GM18870 (cell line): ENCODE results near the gene MUC4.
"Not testable (repeated sequence)": the region's sequence is repeated elsewhere in the genome, so short reads cannot be mapped to it uniquely, and the experiment has no call there.

Experiments used
- ATAC-seq: cut with Tn5 transposase; IDR thresholded peaks from one replicate; pipeline ENCODE4 v1.9.1; 2021; ENCODE audit warnings: moderate library complexity; ENCODE audit not compliant: unreplicated experiment

The MUC4 gene

GRCh38 chr3:195739561-195740111 lies 72.1 kb downstream of the MUC4 start:
- no peak for ATAC-seq

DNA sequence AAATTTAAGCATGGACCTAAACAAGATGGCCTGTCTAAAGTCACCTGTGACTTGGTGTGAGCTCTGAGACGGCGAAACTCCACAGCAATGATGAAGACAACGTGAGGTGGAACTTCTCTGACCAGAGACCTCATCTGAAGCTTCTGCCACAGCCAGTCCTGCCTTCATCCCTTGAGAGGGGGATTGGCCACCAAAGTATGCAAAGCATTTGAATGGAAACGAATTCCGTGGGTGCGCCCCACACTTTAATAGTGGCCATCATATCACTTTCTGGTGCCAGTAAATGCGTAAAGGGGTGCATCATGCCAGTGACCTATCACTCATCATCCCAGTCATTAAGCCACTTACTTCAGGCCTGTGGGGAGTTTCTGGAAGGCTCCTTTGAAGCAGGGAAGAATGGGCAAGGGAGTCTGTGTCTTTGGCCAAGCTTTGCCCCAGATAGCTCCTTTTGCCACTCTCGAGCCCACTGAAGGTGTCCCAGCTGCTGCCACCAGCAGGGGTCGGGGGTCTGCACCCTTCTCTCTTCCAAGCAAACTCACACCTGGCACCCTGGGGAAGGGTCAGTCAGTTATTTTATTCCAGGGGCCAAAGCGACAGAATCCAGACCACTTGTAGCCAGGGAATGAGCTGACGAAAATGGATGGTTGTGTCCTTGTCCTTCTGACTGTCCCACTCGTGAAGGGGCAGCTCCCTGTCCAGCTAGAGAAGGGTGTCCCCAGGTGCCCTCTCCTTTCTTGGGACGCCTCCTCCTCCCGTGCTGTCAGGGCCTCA lies 73.3 kb downstream of the MUC4 start:
- no peak for ATAC-seq

- not testable (repeated sequence) for ATAC-seq
Measured at GRCh38 chr3:195737782-195738181, 73.9 kb downstream of the MUC4 start.

GRCh38 chr3:195736866-195737490 lies 74.8 kb downstream of the MUC4 start:
- ATAC-seq = no peak

- no peak for ATAC-seq
Measured at GRCh38 chr3:195735036-195735695, 76.6 kb downstream of the MUC4 start.

DNA sequence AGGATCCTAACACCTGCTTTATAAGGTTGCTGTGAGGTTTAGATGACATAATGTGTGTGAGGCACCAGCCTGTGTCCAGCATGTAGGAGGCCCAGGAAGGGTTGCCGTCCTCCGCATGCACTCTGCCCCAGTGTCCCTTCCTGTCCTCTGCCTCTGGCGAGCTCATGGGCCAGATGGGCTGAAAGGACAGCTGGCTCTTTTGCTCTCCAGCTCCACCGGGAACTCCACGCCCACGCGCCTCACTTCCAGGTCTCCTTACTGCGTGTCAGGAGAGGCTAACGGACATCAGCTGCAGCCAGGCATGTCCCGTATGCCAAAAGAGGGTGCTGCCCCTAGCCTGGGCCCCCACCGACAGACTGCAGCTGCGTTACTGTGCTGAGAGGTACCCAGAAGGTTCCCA lies 78.8 kb downstream of the MUC4 start:
- ATAC-seq = no peak

- ATAC-seq = no peak
Measured at GRCh38 chr3:195731356-195731905, 80.3 kb downstream of the MUC4 start.

DNA sequence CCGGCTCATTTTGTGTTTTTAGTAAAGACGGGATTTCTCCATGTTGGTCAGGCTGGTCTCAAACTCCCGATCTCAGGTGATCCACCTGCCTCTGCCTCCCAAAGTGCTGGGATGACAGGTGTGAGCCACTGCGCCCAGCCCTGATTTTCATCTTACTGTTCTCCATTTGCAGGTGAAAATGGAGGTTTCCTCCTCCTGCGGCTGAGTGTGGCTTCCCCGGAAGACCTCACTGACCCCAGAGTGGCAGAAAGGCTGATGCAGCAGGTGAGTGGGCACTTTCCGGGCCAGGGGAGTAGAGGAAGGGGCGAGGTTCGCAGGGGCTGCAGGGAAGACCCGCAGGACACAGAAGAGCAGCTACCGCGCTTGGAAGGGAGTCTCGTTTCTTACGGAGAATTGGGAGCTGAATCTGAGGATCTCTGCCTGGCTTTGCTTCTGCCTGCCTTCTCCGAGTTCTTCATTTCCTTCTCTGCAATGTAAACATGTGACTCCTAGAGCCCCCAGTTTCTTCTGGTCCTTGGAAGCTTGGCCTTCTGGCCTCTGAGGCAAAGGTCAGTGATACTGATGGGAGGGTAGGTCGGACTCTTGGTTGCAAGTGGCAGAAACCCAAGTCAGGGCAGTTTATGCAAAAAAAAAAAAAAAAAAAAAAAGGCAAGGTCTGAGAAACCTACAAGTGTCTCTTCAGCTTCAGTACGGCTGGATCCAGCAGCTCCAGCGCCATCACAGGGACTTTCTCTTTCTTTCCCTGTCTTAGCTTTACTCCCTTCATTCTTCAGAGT lies 82.1 kb downstream of the MUC4 start:
- no peak for ATAC-seq

GRCh38 chr3:195728789-195729188 lies 82.9 kb downstream of the MUC4 start:
- ATAC-seq = not testable (repeated sequence)

DNA sequence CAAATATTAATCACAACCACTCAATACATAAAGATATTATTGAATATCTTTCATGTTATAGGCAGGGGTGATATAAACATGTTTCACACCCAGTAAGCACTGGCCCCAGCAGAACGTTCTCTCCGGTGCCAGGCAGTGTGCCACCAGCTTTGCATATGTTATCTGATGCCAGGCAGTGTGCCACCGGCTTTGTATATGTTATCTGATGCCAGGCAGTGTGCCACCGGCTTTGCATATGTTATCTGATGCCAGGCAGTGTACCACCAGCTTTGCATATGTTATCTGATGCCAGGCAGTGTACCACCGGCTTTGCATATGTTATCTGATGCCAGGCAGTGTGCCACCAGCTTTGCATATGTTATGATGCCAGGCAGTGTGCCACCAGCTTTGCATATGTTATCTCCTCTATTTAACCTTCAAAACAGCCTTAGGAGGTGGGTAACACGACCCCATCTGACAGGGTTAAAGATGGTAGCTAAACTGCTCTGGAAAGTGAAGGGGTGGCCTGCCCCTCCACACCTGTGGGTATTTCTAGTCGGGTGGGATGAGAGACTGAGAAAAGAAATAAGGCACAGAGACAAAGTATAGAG lies 84.0 kb downstream of the MUC4 start:
- ATAC-seq = no peak

DNA sequence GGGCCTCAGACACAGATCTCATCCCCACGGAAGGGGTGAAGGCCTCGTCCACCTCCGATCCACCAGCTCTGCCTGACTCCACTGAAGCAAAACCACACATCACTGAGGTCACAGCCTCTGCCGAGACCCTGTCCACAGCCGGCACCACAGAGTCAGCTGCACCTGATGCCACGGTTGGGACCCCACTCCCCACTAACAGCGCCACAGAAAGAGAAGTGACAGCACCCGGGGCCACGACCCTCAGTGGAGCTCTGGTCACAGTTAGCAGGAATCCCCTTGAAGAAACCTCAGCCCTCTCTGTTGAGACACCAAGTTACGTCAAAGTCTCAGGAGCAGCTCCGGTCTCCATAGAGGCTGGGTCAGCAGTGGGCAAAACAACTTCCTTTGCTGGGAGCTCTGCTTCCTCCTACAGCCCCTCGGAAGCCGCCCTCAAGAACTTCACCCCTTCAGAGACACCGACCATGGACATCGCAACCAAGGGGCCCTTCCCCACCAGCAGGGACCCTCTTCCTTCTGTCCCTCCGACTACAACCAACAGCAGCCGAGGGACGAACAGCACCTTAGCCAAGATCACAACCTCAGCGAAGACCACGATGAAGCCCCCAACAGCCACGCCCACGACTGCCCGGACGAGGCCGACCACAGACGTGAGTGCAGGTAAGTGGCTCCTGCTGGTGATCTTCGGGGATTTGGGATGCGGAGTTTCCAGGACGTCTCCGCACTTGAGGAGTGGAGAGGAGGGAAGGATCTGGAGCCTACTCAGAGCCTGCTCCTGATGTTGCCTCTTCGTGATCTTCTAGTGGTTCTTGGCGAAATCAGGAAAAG lies 85.6 kb downstream of the MUC4 start:
- not testable (repeated sequence) for ATAC-seq

GRCh38 chr3:195724363-195724762 lies 87.4 kb downstream of the MUC4 start:
- not testable (repeated sequence) for ATAC-seq

- not testable (repeated sequence) for ATAC-seq
Measured at GRCh38 chr3:195722996-195723345, 88.8 kb downstream of the MUC4 start.

GRCh38 chr3:195722139-195722995 lies 89.4 kb downstream of the MUC4 start:
- not testable (repeated sequence) for ATAC-seq

- ATAC-seq = not testable (repeated sequence)
Measured at GRCh38 chr3:195720831-195721506, 90.8 kb downstream of the MUC4 start, which contains the start of gene MUC20. Gene MUC20, plus strand, starts transcription at chr3:195720978. Its CDS starts 30 bp downstream, at chr3:195721008.

- ATAC-seq = not testable (repeated sequence)
Measured at GRCh38 chr3:195719514-195720254, 92.0 kb downstream of the MUC4 start.

- ATAC-seq = no peak
Measured at GRCh38 chr3:195718477-195718984, 93.2 kb downstream of the MUC4 start.
